Endometrial microvascular endothelial cells (primary cell): ENCODE results near the gene FOXC2. TPM values are rescaled to one million over a fixed set of nuclear protein-coding genes. Genes with fewer than 3 reads are reported as not detected.

ENCODE experiments used
- in situ Hi-C: cut with HindIII; loops from 2 replicates; pipeline ENCODE4 v1.10.0; 2017; ENCODE audit warnings: low sequenced_read_pairs, low pct_unique_long_range_greater_than_20kb; ENCODE audit errors: inconsistent ontology term
- total RNA-seq: library from RNA; depleted of rRNA; stranded (reverse); fragments of >200 nt; gene quantifications from one replicate; pipeline ENCODE4 v1.2.3, GENCODE V29; 2015; ENCODE audit errors: inconsistent ontology term

The FOXC2 gene
- total RNA-seq, 1 donor from 2014 or later, result 8.9 TPM

DNA sequence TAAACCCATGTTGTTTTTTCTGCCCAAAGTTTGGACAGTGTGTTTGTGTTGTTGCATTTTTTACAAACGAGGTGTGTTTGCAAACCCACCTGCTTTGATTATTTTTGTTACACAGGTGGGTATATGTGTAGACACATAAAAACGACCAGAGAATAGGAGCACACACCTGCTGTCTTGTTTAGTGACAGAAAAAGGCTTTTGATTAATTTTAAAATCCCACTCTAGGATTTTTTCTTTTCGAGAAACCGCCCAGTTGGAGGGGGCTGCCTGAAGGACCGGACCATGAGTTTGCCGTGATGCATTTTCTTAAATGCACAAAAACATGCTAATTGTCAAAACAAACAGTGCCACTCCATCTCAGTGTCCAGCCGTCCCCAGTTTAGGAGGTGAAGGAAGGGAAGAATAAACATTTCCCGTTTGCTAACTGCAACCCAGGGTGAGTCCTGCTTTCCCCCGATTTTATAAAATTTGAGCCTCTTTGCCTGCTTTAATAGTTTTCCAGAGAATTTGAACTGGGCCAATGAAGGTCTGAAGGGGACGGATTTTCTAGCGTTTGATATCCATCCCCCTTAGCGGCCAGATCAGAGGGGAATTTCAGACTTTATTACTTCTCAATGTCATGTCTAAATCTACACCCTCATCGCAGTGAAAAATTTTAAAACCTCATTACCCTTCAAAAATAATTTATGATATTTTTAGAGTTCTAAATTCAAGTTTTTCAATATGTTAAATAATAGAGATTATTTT is 3.2 kb downstream of the FOXC2 start:
- in situ Hi-C loops, result loop anchor here (10.0 kb wide), 1 partner anchor 185 kb away; no protein-coding TSS in a partner anchor

DNA sequence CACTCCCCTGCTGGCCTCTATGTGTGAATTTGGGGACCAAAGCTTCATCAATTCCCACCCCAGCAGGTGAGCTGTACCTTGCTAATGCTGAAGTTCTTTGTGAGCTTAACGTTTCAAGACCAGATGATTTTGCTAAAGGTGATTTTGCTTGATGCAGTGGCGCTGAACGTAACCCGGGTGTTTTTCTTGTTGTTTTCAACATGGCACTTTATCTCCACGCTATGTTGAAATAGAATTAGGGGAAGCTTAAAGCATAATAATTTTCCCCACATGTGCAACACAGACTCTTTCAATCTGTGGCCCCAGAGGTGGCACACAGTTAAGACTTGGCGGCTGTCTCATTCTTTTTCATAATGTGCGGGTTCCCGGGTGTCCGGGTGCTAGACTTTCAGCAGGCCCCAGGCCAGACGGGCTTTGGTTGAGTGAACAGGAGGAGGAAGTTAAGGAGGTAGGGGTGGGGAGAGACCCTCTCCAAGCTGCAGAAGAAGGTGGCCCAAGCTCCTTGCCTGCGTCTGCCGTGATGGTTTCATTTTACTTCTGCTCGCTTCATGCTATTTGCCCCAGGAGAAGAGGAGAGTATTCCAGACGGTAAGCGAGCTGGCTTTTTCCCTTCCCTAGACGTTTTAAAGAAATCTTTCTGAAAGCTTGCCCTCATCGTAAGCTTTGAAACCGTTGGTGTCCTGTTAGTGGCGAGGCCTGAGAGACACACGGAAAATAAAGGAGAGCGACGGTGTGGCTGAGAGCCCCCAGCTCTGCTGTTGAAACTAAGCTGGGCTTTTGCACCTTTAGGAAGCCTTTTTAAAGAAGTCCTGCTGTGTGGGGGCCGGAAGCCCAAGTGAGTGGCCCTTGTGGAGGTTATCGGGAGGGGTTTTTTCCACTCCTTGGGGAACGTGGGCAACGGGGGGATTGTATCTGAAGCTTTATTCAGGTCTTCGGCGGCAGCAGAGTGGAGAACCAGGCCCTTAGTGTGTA is 4.2 kb downstream of the FOXC2 start:
- in situ Hi-C loops, result loop anchor here (10.0 kb wide), 1 partner anchor 184 kb away; no protein-coding TSS in a partner anchor

DNA sequence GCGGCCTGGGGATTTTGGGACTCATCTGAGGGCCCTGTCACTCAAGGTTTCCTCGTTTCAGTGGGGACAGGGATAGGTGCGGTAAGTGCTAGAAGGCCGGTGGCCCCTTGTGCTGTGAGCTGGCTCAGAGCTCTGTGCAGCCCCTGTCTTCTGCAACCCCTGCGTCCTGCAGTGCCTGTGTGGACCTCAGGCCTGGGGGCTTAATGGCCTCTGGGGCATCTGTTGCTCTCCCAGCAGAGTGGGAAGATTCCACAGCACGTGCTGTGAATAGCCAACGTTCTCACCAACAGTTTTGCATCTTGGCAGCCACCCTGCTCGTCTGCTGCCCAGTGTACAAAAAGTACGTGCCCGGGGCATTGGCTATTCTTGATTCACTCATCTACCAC is 4.9 kb downstream of the FOXC2 start:
- in situ Hi-C loops, result loop anchor here (10.0 kb wide), 1 partner anchor 183 kb away; no protein-coding TSS in a partner anchor

DNA sequence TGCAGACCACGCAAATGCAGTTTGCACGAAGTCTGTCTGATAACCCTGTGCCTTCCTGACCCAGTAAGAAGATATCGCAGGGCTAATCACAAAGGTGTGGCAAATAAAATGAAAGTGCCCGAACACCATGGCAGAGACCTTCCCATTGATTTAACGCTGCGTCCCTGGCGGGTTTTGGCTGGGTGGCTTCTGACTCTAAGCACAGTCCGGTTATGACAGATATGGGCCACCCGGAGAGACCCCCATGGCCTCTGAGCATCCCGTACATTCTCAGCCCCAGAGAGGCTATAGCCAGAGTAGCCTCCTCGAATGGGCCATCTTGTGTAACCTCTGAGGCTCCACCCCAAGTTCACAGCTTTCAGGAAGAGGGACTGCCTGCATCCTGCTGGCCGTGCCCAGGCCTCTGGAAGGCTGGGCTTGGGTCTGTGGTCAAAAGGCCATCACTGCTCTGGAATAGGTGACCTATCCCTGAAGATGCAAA is 5.5 kb downstream of the FOXC2 start:
- in situ Hi-C loops, result loop anchor here (10.0 kb wide), 1 partner anchor 183 kb away; no protein-coding TSS in a partner anchor

DNA sequence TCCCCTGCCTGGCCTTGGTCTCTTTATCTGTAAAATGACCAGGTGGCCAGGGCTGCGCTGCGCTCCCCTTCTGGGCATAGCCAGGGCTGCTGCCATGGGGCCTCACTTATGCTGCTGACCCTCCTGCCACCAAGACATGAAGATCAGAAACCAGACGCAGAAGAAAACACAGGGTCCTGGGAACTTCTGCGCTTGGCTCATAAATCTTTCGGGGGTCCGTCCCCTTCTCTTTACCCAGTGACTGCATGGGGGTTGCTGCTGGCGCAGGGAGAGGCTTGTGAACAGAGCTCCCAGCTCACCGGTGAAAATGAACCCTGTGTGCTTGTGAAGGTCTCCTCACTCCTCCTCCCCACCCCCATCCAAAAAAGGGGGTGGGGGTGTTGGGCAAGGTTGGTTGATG is 6.0 kb downstream of the FOXC2 start:
- in situ Hi-C loops, result loop anchor here (10.0 kb wide), 1 partner anchor 182 kb away; no protein-coding TSS in a partner anchor

DNA sequence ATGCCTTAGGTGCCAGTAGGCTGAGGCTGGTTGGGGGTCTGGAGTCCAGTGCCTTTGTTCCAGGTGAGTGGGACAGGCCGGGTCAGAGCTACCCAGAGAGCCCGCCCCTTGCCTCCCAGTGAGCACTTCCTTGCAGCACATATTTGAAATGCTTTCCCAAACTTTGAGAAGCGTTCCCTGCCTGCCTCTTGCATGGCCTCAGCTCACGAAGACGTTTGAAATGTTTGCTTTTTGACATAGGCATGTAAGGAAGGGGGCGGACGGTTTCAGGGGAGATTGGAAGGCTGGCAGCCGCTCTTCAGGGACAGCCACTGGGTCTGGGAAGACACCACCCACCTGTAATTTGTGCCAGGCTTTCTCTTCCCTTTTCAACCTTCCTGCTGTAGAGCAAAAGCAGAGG is 6.6 kb downstream of the FOXC2 start:
- in situ Hi-C loops, result loop anchor here (10.0 kb wide), 1 partner anchor 182 kb away; no protein-coding TSS in a partner anchor

DNA sequence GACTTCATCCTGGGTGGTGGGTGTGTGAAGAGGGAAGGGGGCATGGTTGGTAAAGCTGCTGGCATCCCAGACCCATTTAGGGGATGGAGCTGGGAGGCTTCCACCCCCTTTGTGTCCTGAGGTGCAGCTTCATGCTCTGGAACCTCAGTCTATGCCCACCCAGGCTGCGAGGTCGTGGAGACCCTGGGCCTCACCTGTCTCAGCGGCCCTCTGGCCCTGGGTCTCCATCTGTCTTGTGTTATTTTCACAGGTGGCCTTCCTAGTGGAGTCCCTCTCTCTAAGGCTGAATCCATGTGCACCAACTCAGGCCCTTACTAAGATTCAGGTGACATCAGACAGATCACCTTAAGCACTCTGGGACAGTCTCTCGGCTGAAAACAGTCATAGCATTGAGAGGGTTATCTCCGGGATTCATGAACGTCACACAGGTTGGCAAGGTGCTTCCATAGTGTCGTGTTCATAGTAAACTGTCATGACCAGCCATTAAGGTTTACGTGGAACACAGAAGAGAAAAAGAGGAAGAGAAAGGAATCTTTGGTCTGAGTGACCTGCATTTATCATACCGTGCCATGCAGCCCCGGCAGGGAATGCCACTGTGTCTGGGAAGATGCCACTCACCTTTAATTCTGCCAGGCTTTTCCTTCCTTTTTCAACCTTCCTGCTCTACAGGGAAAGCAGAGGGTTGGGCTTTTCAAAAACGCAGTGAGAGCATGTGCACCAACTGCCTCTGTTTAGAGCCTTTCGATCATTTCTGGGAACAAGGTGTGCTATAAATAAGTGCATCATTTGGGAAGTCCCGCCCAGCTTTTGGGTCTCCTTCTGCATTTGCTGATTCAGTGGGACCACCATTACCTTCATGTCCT is 7.2 kb downstream of the FOXC2 start:
- in situ Hi-C loops, result loop anchor here (10.0 kb wide), 1 partner anchor 181 kb away; no protein-coding TSS in a partner anchor

DNA sequence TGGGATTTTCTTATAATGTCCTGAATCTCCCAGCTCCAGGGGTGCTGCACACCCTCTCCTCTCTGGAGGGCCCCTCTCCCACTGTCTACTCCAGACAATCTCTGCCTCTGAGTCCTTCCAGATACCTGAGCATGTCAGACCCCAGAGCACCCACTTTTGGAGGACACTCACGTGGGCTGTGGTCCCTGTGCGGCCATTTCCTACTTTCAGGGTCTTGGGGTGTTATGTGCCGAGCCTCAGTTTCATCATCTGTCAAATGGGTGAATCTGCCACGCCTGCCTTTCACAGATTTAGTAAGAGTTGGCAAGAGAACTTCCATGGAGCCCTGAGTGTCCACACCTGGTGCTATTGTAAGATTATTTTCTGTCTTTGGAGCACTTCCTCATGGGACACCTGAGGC is 8.0 kb downstream of the FOXC2 start:
- in situ Hi-C loops, result loop anchor here (10.0 kb wide), 1 partner anchor 180 kb away; no protein-coding TSS in a partner anchor

DNA sequence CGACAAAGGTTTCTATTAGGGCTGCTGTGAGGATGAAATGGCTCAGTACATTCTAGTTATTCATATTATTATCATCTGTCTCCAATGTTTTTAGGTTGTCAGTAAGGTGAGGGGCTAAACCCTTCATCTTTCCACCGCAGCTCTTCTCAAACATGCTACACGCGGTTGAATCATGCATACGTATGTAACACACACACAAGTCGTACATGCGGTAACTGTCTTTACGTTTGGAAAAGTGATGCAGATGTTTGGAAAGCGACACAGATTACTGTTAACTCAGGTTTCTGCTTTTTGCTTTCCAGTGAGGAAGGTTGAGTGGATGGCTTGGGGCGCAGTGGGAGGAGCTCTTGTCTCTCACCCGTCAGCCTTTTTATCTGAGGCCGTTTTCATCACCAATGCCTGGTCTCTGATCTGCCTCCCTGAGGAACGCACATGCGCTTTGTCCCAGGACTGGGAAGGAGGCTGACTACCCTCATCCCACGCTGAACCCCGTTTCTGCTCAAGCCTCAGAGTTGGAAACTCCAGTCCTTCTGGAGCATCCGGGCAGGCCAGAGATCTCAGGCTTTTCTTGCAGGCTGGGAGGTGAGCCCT is 8.6 kb downstream of the FOXC2 start:
- in situ Hi-C loops, result loop anchor here (10.0 kb wide), 1 partner anchor 180 kb away; no protein-coding TSS in a partner anchor

DNA sequence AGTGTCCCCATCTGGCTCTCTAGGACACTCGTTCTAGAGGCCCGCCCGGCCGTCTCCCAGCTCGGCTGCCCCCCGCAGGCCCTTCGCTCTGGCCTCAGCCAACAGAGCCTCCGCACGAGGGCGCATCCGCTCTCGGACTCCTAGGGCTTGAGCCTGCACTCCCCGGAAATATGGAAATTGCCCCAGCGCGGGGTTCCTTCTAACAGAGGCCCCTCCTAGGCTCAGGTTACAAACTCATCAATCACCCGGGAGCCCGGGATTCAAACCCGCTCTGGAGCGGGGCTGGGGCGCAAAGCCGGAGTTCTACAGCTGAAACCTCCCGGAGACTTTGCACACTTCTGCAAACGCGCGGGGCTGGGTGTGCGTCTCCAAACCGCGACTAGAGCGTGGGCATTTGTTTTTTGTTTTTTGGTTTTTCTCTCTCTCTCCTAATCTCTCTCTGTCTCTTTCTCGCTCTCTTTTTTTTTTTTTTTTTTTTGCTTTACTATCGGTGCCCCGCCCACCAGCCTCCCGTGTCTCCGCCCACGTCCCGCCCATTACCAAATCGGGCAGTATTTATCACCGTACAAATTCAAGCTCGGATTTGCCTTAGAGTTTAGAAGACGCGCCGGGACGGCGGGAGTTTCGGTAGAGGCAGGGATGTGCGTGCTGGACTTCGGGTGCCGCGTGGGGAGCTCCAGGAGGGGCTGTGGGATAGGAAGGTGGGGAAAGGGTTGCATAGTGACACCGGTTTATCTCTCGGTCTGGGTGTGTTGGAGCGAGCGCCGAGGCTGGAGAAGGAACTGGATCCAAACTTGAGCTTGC is 9.3 kb downstream of the FOXC2 start:
- in situ Hi-C loops, result loop anchor here (10.0 kb wide), 1 partner anchor 179 kb away; no protein-coding TSS in a partner anchor

DNA sequence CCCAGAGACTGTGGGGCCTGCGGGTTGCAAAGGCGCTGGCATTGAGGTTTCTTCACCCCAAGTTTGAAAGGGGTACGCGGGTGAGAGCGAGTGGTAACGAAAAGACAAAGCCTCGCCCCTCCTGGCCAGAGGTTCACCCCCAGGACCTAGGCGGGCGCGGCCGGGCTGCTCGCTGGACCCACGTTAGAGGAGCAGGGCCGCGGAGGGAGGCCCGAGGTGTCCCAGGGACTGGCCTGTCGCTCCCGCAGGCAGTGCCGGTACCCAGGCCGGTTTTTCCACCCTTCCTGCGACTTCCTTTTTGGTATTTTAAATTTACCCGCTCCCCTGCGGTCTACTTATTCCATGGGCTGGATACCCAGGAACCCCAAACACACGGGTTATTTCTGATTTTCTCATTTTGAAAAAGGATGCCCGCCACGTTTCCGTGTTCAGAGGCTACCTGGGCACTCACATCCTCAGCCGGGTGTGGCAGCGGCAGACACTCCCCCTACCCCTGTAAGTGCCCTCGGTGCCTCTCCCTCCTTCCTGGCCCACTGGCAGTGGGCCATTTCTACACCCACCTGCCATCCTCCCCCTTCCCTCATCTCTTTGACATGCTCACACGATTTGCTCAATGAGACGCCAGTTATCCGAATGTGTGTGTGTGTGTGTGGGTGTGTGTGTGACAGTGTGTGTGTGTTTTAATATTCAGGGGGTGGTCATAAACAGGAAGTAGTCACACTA is 10.1 kb downstream of the FOXC2 start:
- in situ Hi-C loops, result loop anchor here (10.0 kb wide), 1 partner anchor 178 kb away; no protein-coding TSS in a partner anchor

DNA sequence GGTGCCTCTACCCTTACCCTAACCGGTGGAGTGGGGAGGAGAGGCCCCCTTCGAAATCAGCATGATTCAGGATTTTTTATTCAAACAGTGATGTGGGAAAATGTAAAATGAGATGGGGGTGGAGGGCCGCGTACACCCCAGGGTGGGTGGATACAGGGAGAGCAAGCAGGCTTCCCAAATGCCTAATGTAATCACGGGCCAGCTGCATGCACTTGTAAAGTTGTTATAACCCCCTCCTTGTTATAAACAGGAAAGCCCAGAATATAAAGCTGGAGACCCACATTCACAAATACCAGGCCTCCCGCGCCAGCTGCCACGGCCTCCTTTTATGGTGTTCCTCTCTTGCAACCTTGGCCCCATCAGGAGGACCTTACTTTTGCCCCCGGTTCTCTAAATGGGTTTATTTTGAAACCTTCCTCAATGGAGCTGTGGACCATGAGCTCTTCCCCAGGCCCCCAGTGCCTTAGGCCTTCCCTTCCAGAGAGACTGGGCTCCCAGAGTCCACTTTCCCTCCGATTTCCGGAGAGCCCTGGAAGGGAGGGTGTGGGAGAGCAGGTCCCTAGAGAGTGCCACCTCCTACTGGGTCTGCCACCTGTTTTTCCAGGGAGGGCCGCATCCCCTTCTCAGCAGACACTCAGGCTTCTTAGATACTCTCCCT is 10.8 kb downstream of the FOXC2 start:
- in situ Hi-C loops, result loop anchor here (10.0 kb wide), 1 partner anchor 177 kb away; no protein-coding TSS in a partner anchor

DNA sequence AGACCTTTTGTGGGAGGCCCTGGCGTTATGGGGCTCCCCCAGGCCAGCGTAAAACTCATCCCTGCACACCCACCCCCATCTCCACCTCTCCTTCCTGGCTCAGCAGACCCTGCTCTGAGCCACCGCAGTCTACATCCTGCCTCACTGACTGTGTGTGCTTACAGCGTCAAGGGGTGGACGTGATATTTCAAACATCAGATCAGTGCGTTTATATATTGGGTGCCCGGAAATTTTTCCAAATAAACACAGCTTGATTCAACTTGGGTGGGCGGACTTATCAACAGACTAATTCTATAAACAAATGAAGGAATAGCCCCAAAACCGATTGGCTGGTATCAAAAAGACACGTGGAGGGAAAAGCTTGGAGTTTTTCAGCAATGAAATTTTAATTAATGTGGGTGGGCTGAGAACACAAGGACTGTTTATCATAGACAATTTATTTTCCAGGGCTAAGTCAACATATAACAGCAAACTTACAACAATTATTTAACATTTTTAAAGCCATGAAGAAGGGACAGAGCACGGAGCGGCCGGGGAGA is 11.5 kb downstream of the FOXC2 start, which contains the start of gene FOXL1:
Gene FOXL1 (plus strand): TSS at position 489 of the 539 bp plus-strand sequence. CDS start 175 bp downstream, outside the sequence.
- in situ Hi-C loops, result loop anchor here (10.0 kb wide), 1 partner anchor 177 kb away; no protein-coding TSS in a partner anchor

DNA sequence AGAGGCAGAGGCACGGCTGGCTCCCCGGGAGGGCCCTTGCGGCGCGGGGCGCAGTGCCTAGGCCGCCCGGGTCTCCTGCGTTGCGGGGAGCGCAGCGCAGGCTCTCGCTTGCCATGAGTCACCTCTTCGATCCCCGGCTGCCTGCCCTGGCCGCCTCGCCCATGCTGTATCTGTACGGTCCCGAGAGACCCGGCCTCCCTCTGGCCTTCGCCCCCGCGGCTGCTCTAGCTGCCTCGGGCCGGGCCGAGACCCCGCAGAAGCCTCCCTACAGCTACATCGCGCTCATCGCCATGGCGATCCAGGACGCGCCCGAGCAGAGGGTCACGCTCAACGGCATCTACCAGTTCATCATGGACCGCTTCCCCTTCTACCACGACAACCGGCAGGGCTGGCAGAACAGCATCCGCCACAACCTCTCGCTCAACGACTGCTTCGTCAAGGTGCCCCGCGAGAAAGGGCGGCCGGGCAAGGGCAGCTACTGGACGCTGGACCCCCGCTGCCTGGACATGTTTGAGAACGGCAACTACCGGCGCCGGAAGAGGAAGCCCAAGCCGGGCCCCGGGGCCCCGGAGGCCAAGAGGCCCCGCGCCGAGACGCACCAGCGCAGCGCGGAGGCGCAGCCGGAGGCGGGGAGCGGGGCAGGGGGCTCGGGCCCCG is 12.1 kb downstream of the FOXC2 start:
- in situ Hi-C loops, result loop anchor here (10.0 kb wide), 1 partner anchor 176 kb away; no protein-coding TSS in a partner anchor
